Stimulated activated CD8-positive, alpha-beta memory T cell treated with anti-CD3 and anti-CD28 coated beads, Interleukin-4, amount 100 ng/mL, for 48 hours (primary cell): ENCODE results near the gene PARP14.
"Not testable (repeated sequence)": the region's sequence is repeated elsewhere in the genome, so short reads cannot be mapped to it uniquely, and the experiment has no call there.

Source experiments
- DNase-seq: peaks from one replicate; pipeline ENCODE4 v3.0.0-alpha.2; 2020

Gene PARP14

DNA sequence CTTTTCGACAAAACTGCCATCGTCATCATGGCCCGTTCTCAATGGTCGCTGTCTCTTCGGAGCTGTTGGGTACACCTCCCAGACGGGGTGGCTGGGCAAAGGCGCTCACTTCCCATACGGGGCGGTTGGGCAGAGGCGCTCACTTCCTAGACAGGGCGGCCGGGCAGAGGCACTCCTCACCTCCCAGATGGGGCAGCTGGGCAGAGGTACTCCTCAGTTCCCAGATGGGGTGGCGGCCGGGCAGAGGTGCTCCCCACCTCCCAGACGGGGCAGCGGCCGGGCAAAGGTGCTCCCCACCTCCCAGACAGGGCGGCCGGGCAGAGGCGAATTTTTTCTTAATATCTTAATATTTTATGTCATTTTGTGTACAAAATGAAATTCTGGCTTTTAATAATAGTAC lies 44.5 kb downstream of the PARP14 start:
- DNase-seq: no peak

GRCh38 chr3:122727294-122727693 lies 46.7 kb downstream of the PARP14 start:
- DNase-seq: no peak

DNA sequence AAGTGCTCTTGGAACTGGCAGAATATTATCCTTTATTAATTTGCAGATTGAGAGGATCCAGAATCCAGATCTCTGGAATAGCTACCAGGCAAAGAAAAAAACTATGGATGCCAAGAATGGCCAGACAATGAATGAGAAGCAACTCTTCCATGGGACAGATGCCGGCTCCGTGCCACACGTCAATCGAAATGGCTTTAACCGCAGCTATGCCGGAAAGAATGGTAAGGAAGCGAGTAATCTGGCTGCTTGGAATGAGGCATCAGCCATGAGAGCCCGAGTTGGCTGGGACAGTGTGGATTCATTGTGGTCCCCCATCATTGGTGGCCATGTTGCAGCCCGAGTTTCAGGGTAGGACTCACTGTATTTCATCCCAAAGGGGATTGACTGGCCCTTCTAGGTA lies 47.1 kb downstream of the PARP14 start:
- no peak for DNase-seq

DNA sequence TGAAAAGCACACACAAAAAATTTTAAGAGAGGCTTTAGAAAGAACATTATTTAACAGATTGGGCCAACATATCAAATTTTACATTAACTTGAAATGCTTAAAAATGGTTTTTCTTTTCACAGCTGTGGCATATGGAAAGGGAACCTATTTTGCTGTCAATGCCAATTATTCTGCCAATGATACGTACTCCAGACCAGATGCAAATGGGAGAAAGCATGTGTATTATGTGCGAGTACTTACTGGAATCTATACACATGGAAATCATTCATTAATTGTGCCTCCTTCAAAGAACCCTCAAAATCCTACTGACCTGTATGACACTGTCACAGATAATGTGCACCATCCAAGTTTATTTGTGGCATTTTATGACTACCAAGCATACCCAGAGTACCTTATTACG lies 47.5 kb downstream of the PARP14 start:
- DNase-seq: no peak

DNA sequence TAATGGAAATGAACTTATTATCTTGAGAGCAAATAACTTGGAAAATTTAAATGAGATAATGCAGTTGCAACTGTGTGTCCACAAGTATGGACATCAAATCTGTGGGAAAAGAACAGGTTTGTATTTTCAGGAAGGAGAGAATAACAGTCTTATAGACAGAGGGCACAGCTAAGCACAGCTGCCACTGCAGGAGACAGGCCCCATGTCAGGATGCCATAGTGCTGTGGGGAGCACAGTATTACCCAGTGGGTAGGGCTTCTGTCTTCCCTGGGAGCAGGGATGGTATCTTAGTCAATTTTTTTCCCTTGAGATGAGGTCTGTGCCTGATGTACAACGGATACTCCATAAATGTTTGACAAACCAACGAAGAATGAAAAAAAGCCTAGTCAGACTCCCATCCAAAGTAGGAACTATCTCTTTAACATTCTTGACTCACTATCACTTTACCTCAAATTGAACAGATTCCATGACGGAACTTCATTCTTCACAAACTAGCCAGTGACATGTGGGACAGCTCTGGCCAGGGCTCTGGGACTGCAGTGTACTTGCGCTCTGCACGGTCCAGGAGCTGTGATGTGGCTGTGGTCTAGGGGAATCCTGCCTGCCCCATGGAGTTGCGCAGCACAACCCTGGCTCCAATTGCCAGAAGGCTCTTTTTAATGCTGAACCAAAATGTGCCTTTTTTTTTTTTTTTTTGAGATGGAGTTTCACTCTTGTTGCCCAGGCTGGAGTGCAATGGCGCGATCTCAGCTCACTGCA lies 48.3 kb downstream of the PARP14 start:
- DNase-seq: no peak

GRCh38 chr3:122730240-122730639 lies 49.6 kb downstream of the PARP14 start:
- no peak for DNase-seq

DNA sequence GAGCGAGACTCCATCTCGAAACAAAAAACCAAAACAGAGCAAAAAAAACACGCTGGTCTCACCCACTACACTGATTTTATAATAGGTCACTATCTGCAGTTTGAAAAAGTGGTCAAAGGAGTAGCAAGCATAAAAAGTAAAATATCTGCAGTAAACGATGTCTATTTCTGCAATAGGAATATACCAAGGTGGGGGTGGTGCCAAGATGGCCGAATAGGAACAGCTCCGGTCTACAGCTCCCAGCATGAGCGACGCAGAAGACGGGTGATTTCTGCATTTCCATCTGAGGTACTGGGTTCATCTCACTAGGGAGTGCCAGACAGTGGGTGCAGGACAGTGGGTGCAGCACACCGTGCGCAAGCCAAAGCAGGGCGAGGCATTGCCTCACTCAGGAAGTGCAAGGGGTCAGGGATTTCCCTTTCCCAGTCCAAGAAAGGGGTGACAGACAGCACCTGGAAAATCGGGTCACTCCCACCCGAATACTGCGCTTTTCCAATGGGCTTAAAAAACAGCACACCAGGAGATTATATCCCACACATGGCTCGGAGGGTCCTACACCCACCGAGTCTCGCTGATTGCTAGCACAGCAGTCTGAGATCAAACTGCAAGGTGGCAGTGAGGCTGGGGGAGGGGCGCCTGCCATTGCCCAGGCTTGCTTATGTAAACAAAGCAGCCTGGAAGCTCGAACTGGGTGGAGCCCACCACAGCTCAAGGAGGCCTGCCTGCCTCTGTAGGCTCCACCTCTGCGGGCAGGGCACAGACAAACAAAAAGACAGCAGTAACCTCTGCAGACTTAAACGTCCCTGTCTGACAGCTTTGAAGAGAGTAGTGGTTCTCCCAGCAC lies 52.3 kb downstream of the PARP14 start:
- not testable (repeated sequence) for DNase-seq

- DNase-seq: no peak
Observed at GRCh38 chr3:122739172-122739571, 58.5 kb downstream of the PARP14 start.

DNA sequence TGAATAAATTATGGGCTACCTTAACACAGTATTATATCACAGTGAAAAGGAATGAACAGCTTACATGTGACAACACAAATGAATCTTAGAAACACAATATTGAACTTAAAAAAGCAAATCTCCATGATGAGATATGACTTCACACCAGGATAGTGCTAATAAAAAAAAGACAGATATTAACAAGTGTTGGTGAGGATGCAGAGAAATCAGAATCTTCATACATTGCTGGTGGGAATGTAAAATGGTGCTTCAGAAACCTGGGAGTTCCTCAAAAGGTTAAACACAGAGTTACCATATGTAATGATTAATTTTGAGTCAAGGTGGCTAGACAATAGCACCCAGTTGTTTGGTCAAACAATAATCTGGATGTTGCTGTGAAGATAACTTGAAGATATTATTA lies 61.6 kb downstream of the PARP14 start:
- DNase-seq: no peak

- no peak for DNase-seq
Observed at GRCh38 chr3:122743581-122744120, 63.0 kb downstream of the PARP14 start.

DNA sequence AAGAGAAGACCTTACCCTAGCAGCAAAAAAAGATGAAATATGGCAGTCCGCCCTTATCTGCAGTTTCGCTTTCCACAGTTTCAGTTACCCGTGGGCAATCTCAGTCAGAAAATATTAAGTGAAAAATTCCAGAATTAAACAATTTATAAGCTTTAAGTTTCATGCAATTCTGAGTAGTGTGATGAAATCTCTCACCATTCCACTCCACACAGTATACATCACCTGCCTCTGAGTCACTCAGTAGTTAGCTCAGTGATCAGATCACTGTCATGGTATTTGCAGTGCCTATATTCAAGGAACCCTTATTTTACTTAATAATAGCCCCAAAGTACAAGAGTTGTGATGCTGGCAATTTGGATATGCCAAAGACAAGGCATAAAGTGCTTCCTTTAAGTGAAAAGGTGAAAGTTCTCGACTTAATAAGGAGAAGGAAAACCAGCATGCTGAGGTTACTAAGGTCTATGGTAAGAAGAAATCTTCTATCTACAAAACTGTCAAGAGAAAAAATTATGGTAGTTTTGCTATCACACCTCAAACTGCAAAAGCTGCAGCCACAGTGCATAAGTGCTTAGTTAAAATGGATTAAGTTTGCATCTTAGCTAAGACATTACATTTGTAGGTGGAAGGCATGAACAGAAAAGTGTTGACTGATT lies 64.9 kb downstream of the PARP14 start:
- DNase-seq: no peak

- DNase-seq: not testable (repeated sequence)
Observed at GRCh38 chr3:122747295-122747694, 66.7 kb downstream of the PARP14 start.

GRCh38 chr3:122748347-122748746 lies 67.7 kb downstream of the PARP14 start:
- DNase-seq: no peak

GRCh38 chr3:122754929-122755328 lies 74.3 kb downstream of the PARP14 start:
- DNase-seq: no peak

- no peak for DNase-seq
Observed at GRCh38 chr3:122755491-122755890, 74.9 kb downstream of the PARP14 start.

GRCh38 chr3:122758877-122759560 lies 78.4 kb downstream of the PARP14 start:
- no peak for DNase-seq

GRCh38 chr3:122760453-122761271 lies 80.0 kb downstream of the PARP14 start:
- no peak for DNase-seq

DNA sequence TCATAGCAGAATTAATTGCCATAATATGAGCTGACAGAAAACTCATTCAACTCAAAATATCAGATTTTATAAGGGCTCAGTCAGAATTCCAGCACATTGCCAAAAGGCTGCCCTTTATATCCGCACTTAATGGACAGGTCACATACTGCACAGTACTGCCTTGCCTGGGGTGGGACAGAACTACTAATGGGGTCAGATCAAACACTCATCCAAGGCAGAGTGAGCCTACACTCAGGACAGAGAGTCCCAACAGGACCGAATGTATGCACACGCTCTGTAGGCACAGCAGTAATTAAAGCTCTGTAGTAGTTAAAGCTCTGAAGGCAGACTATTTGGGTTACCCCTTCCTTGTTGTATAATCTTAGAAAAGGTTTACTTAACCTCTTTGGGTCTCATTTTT lies 85.8 kb downstream of the PARP14 start:
- no peak for DNase-seq

- DNase-seq: no peak
Observed at GRCh38 chr3:122767540-122768372, 87.1 kb downstream of the PARP14 start.

DNA sequence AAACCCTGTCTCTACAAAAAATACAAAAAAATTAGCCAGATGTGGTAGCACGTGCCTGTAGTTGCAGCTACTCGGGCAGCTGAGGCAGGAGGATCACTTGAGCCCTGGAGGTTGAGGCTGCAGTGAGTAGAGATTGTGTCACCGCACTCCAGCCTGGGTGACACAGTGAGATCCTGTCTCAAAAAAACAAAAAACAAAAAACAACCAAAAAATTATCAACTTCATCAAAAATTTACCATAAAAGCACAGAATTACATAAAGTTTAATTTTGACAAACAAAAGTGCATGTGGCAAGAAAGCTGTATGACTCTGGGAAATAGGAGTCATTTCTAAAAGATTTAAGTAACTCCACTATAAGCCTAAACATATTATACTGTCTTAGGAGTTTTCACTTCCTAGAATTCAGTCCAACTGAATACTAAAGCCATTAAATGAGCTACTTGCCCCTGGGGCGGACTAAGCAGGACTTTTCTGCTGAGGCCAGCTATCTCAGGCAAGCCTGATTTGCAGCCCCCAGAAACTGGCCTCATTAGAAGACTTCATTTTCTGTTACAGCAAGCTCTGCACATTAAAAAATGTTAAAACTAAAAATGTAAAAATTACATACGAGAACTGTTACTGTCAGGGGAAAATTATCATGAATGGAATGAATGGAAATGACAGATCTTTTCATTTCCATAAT lies 90.0 kb downstream of the PARP14 start:
- DNase-seq: no peak
